ENCODE measurements around the gene TMTC2. TPM values are rescaled to one million over a fixed set of nuclear protein-coding genes. Genes with fewer than 3 reads are reported as not detected.
"Not testable (repeated sequence)": the region's sequence is repeated elsewhere in the genome, so short reads cannot be mapped to it uniquely, and the experiment has no call there.

Gene TMTC2
- total RNA-seq, 2 experiments from 2014 or later: 2.5 to 3.1 TPM

GRCh38 chr12:82803201-82803600 lies 116.5 kb downstream of the TMTC2 start:
- Mint-ChIP-seq H3K4me1 (ENCODE audit: low read depth) (no peaks in the 10 kb centered on the region), H3K36me3 (ENCODE audit: low read depth) (peaks cover 2% of the 10 kb centered on the region), H3K4me3 (no peak overlapping the region), H3K9me3 (no peaks in the 10 kb centered on the region), H3K27ac (no peak overlapping the region), H3K27me3 (no peaks in the 10 kb centered on the region)
- DNase-seq: no peak
- TF ChIP-seq, protein P1, sequence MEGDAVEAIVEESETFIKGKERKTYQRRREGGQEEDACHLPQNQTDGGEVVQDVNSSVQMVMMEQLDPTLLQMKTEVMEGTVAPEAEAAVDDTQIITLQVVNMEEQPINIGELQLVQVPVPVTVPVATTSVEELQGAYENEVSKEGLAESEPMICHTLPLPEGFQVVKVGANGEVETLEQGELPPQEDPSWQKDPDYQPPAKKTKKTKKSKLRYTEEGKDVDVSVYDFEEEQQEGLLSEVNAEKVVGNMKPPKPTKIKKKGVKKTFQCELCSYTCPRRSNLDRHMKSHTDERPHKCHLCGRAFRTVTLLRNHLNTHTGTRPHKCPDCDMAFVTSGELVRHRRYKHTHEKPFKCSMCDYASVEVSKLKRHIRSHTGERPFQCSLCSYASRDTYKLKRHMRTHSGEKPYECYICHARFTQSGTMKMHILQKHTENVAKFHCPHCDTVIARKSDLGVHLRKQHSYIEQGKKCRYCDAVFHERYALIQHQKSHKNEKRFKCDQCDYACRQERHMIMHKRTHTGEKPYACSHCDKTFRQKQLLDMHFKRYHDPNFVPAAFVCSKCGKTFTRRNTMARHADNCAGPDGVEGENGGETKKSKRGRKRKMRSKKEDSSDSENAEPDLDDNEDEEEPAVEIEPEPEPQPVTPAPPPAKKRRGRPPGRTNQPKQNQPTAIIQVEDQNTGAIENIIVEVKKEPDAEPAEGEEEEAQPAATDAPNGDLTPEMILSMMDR (IDR thresholded peaks at IDR 0.05): no peak
- intact Hi-C loops (cut with micrococcal nuclease): no loop called here
- POLR2A ChIA-PET: no interaction called here
- ATAC-seq: no peak
- CTCF ChIA-PET: interaction anchor here (1.7 kb wide), 1 partner anchor 21 kb away, joined by 4 read pairs; no protein-coding TSS in a partner anchor

DNA sequence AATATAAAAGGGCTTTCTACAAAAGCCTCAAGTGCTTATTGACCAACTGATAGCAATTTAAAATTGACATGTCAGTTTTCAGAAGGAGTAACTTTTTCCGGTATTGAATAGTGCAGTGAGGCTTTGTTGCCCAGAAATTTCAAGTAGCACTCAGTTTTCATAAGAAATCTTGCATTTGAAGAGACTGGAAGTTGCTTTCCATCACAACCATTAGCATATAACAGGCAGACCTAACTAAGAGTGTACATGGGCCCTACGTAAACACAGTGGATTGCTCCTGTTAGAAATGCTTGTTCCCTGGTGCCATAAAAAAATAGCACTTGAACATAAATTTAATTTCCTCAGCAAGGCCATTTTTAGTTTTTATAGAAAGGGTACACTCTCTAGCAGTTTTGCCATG lies 117.9 kb downstream of the TMTC2 start:
- no peak for DNase-seq
- no peak for ATAC-seq
- ChIA-PET CTCF (interaction anchor here (1.7 kb wide), 1 partner anchor 22 kb away, joined by 4 read pairs; no protein-coding TSS in a partner anchor), POLR2A (no interaction called here)
- intact Hi-C loops (cut with micrococcal nuclease): no loop called here
- Mint-ChIP-seq H3K9me3 (no peaks in the 10 kb centered on the region), H3K4me1 (ENCODE audit: low read depth) (no peaks in the 10 kb centered on the region), H3K4me3 (no peak overlapping the region), H3K36me3 (ENCODE audit: low read depth) (peaks cover 2% of the 10 kb centered on the region), H3K27me3 (no peaks in the 10 kb centered on the region), H3K27ac (no peak overlapping the region)
- TF ChIP-seq, protein P1 (IDR thresholded peaks at IDR 0.05): no peak

GRCh38 chr12:82805004-82805403 lies 118.3 kb downstream of the TMTC2 start:
- CTCF ChIA-PET; H3K9me3 Mint-ChIP-seq; H3K27ac Mint-ChIP-seq; H3K4me1 Mint-ChIP-seq (ENCODE audit: low read depth); H3K4me3 Mint-ChIP-seq; ATAC-seq; intact Hi-C loops (cut with micrococcal nuclease); POLR2A ChIA-PET; H3K36me3 Mint-ChIP-seq (ENCODE audit: low read depth); H3K27me3 Mint-ChIP-seq; DNase-seq: not testable (repeated sequence)

- H3K27ac Mint-ChIP-seq: no peak overlapping the region
- no peaks in the 10 kb centered on the region for H3K4me1 Mint-ChIP-seq (ENCODE audit: low read depth)
- ATAC-seq (no peak), DNase-seq (no peak)
- CTCF ChIA-PET: no interaction called here
- TF ChIP-seq, protein P1 (IDR thresholded peaks at IDR 0.05): no peak
- no peaks in the 10 kb centered on the region for H3K27me3 Mint-ChIP-seq
- peaks cover 2% of the 10 kb centered on the region for H3K36me3 Mint-ChIP-seq (ENCODE audit: low read depth)
- POLR2A ChIA-PET: no interaction called here
- intact Hi-C loops (cut with micrococcal nuclease): no loop called here
- H3K4me3 Mint-ChIP-seq: no peak overlapping the region
- H3K9me3 Mint-ChIP-seq: no peaks in the 10 kb centered on the region
Observed at GRCh38 chr12:82805812-82806497, 119.2 kb downstream of the TMTC2 start.

- ATAC-seq: no peak
- ChIA-PET POLR2A (no interaction called here), CTCF (no interaction called here)
- intact Hi-C loops (cut with micrococcal nuclease): no loop called here
- TF ChIP-seq, protein P1 (IDR thresholded peaks at IDR 0.05): no peak
- no peaks in the 10 kb centered on the region for H3K36me3 Mint-ChIP-seq (ENCODE audit: low read depth)
- H3K27ac Mint-ChIP-seq: no peak overlapping the region
- no peak overlapping the region for H3K4me3 Mint-ChIP-seq
- DNase-seq: no peak
- H3K27me3 Mint-ChIP-seq: no peaks in the 10 kb centered on the region
- no peaks in the 10 kb centered on the region for H3K9me3 Mint-ChIP-seq
- no peaks in the 10 kb centered on the region for H3K4me1 Mint-ChIP-seq (ENCODE audit: low read depth)
Observed at GRCh38 chr12:82807132-82807737, 120.5 kb downstream of the TMTC2 start.

Data from activated CD8-positive, alpha-beta T cell treated with anti-CD3 and anti-CD28 coated beads for 36 hours (primary cell).